Stimulated activated CD8-positive, alpha-beta memory T cell treated with anti-CD3 and anti-CD28 coated beads, Interleukin-15, amount 100 ng/mL, for 48 hours (primary cell): Measurements from ENCODE around the gene COL4A2.
A peak's percentile ranks its signal among the peaks of the same experiment; 100 is the strongest.

Source experiments
- DNase-seq, 2 donors: peaks; one replicate each; pipeline ENCODE4 v3.0.0-alpha.2; 2020; ENCODE audit warnings: low read depth in 2 of 2

The COL4A2 gene

DNA sequence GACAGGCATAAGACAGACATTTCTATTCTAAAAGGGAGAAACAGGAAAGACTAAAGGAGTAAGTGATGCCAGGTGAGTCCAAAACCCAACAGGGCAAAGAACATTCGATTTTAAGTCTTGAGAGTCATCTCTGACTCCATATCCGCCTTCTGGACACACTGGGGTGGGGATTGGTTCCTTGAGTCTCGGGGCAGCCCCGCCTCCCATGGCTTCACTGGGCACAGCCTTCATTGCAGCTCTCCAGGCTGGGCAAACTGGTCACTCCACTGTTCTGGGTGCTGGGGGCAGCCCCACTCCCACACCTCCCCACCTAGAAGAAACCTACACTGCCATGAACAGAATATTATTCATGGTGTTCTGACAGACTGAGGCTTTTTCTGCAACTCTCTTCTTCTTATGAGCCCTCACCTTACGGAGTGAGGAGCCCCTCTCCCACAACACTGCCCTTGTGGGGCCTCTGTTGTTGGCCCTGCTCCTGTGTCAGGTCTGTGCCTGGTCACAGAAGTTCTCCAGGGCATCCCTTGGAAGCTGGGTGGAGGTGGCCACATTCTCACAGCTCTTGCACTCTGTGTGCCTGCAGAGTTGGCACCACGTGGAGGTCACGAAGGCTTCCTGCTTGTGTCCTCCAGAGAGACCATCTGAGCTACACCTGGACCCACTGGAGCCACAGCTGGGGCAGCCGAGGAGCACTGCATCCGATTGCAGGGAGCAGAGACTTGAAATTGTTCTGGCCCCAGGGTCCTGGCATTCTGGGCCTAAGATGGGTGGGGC is 95.4 kb downstream of the COL4A2 start:
- no peak for DNase-seq

GRCh38 chr13:110403315-110403714 is 96.2 kb downstream of the COL4A2 start:
- DNase-seq: no peak

GRCh38 chr13:110403721-110404120 is 96.6 kb downstream of the COL4A2 start:
- no peak for DNase-seq

- DNase-seq: no peak
Observed at GRCh38 chr13:110404321-110404720, 97.2 kb downstream of the COL4A2 start.

DNA sequence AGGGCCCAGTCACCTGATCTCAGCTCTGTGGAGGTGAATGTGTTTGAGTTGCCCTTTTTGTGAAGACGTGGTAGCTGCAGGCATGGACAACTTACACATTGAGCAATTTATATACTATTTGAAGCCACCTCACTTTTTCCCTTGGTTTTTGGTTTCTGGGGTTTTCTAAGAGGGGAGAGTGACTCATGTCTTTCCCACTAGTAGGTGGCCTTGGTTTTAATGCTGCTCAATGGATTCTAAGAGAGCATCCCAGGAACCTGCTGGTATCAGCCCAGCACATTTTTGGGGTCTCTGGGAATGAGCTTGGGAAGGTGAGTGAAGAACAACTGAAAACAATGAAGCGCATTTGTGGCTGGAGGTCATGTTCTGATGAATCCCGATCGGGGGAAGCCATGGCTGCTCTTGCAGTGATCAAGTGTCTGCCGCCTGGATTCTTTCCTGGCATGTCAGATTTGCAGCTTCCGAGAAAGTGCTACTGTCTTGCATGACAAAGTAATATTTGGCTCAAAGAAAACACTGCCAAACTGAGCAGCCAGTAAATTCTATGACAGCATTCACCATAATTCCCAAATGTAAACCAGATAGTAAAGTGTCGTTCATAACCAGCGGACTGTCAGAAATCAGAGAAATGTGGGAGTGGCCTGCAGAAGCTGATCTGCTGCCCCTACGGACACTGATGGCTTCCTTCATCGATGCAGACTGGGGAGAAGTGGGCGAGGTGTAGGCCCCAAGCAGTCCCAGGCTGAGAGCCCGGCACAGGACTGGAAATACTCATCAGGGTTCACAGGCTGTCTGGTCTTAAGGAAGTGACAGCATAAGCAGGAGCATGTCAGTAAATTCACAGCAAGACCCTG is 98.7 kb downstream of the COL4A2 start:
- peak in 1 of 2 donors; percentile 8 for DNase-seq

DNA sequence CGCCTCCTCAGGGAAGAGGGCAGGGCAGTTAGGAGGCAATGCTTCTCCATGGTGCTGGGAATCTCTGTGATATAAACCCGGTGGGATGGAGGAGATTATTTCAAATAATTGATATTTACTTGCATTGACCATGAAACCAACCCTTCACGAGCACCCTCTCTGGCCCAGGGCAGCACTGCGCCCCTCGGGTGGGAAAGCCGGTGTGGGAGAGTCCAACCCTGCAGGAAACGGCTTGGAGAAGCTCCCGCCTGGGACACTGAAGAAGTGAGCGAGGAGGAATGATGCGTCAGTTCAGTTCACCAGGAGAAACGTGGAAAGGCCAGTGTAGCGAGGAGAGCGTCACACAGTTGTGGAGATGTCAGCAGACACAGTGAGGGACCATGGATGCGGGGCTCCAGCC is 99.9 kb downstream of the COL4A2 start:
- no peak for DNase-seq

- no peak for DNase-seq
Observed at GRCh38 chr13:110407531-110407930, 100.4 kb downstream of the COL4A2 start.

- DNase-seq: no peak
Observed at GRCh38 chr13:110408286-110408685, 101.2 kb downstream of the COL4A2 start.

DNA sequence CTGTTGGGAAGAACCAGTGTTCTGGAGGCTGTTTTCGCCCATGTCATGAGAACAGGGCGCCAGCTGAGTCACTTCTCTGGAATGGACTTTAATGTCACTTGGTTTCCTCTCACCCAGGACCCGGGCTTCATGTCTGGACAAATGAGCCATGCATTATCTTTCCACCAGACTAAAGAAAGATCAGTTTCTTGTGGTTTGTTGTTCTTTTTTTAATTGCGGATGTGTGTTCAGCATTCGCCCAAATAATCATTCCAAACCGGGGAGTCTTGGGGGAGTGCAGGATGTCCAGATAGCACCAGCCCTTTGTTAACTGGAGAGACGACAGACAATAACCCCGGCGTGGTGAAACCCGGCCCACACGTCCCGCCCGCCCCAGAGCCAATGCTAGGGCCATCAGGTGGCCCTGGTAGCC is 102.5 kb downstream of the COL4A2 start:
- no peak for DNase-seq

GRCh38 chr13:110410000-110410399 is 102.9 kb downstream of the COL4A2 start:
- no peak for DNase-seq

GRCh38 chr13:110410936-110411687 is 104.0 kb downstream of the COL4A2 start:
- no peak for DNase-seq

- no peak for DNase-seq
Observed at GRCh38 chr13:110411688-110412059, 104.6 kb downstream of the COL4A2 start.

DNA sequence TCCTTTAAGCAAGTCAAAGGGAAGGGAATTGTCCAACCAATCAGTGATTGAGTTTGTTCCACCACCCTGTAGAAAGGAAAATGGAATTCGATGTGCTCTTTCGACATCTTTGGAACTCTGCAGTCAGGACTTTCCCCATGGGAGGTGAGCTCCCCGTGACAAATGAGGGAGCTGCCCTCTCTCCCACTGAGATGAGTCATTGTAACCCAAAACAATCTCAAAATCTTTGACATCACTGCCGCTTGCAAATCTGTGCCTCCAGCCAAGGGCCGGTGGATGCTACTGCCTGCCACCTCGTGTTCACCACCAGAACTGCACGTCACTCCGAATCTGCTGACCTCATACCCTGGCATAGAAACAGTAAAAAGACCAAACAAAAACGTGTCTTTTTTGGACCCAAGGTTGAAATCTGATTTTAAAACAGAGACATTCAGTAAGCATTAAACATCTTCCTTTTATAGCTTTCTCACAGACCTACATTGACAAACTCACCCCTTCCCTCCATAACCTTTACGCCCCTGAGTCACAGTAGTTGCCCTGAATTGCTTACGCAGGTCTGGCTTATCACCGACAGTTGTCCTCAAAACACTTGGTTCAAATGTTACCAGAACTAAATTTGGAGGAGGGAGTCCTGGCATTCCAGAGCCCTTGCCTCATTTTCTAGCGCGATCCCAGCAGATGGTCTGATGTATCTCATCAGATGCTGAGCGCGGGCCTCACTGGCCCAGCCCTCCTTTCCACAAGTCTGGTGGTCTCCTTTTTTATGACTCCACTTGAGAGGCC is 105.2 kb downstream of the COL4A2 start:
- peak; percentile 42 to 49 for DNase-seq

GRCh38 chr13:110413016-110413675 is 106.1 kb downstream of the COL4A2 start:
- no peak for DNase-seq

- DNase-seq: no peak
Observed at GRCh38 chr13:110413676-110414040, 106.6 kb downstream of the COL4A2 start.

GRCh38 chr13:110414283-110414682 is 107.2 kb downstream of the COL4A2 start:
- no peak for DNase-seq

DNA sequence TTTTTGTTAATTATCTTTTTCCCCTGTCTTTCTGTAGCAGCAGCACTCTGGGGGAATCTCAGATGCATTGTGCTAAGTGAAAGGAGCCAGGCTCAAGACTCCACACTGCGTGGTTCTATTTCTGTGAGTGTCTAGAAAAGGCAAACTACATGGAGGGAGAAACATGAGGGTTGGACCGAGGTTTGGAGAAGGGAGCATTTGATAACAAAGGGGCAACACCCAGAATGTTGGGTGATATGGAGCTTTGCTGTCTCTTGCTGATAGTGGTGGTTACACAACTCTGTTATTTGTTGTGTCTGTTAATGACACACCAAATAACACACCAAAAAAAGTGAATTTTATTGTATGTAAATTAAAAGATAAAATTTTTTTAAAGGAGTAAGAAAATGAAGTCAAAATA is 107.8 kb downstream of the COL4A2 start:
- DNase-seq: no peak

DNA sequence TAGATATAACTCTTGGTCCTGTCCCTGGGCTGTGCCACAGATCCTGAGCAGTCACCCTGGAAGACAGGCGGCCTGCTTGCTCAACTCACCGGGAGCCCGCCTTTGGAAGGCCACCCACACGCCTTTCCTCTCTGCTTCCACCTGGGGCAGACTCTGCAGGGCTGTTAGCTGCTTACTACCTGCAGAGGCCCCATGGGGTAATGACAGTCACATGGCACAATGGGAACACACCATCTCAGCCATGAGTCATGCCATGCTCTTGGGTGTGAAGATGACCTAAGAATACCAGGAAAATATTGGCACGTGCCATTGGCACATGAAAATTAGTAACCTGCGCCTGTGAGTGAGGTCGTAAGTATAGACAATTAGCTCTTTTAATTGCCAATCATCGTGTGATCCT is 108.6 kb downstream of the COL4A2 start:
- DNase-seq: no peak

- DNase-seq: no peak
Observed at GRCh38 chr13:110416131-110417025, 109.3 kb downstream of the COL4A2 start.

DNA sequence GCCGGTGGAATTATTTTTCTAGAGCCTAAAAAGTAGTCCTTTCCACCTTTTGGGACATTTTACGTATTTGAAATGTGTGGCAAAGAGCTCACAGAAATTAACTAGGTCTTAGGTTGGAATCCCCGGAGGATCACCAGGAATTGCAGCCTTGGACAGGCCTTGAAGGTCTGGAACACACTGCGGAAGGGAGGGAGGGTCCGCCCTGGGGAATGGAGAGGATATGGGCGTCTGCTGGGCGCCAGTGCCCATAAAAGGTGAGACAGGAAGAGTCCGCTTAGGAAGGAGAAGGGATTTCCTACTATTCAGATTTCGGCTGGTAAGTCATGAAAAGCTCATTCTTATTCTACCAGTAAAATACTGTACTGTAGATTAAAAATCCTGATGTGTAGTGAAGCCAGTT is 111.9 kb downstream of the COL4A2 start:
- DNase-seq: no peak
